NCI-H1417 (cell line): ENCODE results near the gene PCSK4.

Experiments used
- DNase-seq, 3 experiments: peaks; one replicate each; lab custom pipeline; 2025; lab: John Stamatoyannopoulos, UW

The PCSK4 gene

GRCh38 chr19:1438035-1438932 is 51.9 kb downstream of the PCSK4 start, which contains the start of gene RPS15:
TSS of gene RPS15 (plus strand) at chr19:1438396. CDS start at chr19:1438426, 30 bp downstream.
- DNase-seq, result peak; percentile 95 to 98 (median 97)

- no peak for DNase-seq
Measured at GRCh38 chr19:1437609-1438008, 52.5 kb downstream of the PCSK4 start.

GRCh38 chr19:1435378-1435989 is 54.7 kb downstream of the PCSK4 start:
- DNase-seq, result no peak

- no peak for DNase-seq
Measured at GRCh38 chr19:1434577-1435060, 55.5 kb downstream of the PCSK4 start.

- DNase-seq, result no peak
Measured at GRCh38 chr19:1434040-1434366, 56.1 kb downstream of the PCSK4 start.

GRCh38 chr19:1433119-1434039 is 56.8 kb downstream of the PCSK4 start:
- no peak for DNase-seq

GRCh38 chr19:1432507-1432887 is 57.7 kb downstream of the PCSK4 start:
- DNase-seq, result no peak

- no peak for DNase-seq
Measured at GRCh38 chr19:1431759-1432506, 58.2 kb downstream of the PCSK4 start.
